ENCODE measurements around the gene CDC14A.
A peak's percentile ranks its signal among the peaks of the same experiment; 100 is the strongest.

CDC14A gene

GRCh38 chr1:100348549-100349144, 3.7 kb upstream of the CDC14A start:
- Histone ChIP-seq H3K9me3 (ENCODE audit: control insufficient read depth, insufficient read depth, low read length) (no peaks in the 10 kb centered on the region), H3F3A (ENCODE audit: control insufficient read depth, insufficient read depth) (peaks cover 12% of the 10 kb centered on the region), H3K9me2 (replicated peaks; ENCODE audit: control insufficient read depth, low read length) (no peaks in the 10 kb centered on the region), H3K4me2 (ENCODE audit: low read length) (no peak overlapping the region), H3K4me1 (ENCODE audit: control insufficient read depth, low read length) (peaks cover 12% of the 10 kb centered on the region), H3K27me3 (ENCODE audit: control insufficient read depth, low read length) (no peaks in the 10 kb centered on the region; the same call in 1 of the 2 replicates), H3K36me3 (ENCODE audit: control insufficient read depth, low read length) (no peaks in the 10 kb centered on the region; the same call in 1 of the 2 replicates), H3K79me2 (ENCODE audit: control insufficient read depth, low read length) (no peaks in the 10 kb centered on the region), H4K20me1 (ENCODE audit: control insufficient read depth, insufficient read depth, low read depth, low read length) (no peaks in the 10 kb centered on the region), H3K27ac (ENCODE audit: low read depth, low read length) (no peak overlapping the region), H3K4me3 (ENCODE audit: low read length) (no peak overlapping the region)
- TF ChIP-seq, protein P1, sequence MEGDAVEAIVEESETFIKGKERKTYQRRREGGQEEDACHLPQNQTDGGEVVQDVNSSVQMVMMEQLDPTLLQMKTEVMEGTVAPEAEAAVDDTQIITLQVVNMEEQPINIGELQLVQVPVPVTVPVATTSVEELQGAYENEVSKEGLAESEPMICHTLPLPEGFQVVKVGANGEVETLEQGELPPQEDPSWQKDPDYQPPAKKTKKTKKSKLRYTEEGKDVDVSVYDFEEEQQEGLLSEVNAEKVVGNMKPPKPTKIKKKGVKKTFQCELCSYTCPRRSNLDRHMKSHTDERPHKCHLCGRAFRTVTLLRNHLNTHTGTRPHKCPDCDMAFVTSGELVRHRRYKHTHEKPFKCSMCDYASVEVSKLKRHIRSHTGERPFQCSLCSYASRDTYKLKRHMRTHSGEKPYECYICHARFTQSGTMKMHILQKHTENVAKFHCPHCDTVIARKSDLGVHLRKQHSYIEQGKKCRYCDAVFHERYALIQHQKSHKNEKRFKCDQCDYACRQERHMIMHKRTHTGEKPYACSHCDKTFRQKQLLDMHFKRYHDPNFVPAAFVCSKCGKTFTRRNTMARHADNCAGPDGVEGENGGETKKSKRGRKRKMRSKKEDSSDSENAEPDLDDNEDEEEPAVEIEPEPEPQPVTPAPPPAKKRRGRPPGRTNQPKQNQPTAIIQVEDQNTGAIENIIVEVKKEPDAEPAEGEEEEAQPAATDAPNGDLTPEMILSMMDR (IDR thresholded peaks at IDR 0.05; ENCODE audit: low read depth, low read length, poor library complexity, severe bottlenecking), result no peak
- no peak for TF ChIP-seq EZH2phosphoT487 (IDR thresholded peaks at IDR 0.05; ENCODE audit: borderline replicate concordance, low read length)

DNA sequence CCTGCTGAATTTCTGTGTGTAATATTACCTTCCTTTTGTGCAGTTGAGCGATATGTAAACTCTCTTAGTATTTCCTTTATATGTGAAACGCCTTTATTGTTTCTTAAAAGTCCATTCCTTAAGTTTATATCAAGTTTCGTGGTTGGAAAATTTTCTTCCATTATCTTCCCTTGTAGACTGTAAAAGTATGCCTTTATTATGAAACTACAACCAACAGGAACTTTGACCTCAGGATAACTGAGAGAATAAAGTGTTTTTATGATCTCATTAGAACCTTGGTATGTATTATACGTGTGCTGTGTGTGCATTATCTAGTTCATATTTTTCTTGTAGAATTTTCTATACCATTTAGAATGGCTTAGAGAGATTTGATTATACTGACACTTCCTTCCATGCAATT, 3.1 kb upstream of the CDC14A start:
- Histone ChIP-seq H3K27ac (ENCODE audit: low read depth, low read length) (no peak overlapping the region), H3K27me3 (ENCODE audit: control insufficient read depth, low read length) (no peaks in the 10 kb centered on the region; the same call in 1 of the 2 replicates), H3K9me3 (ENCODE audit: control insufficient read depth, insufficient read depth, low read length) (no peaks in the 10 kb centered on the region), H3K4me2 (ENCODE audit: low read length) (no peak overlapping the region), H3K9me2 (replicated peaks; ENCODE audit: control insufficient read depth, low read length) (no peaks in the 10 kb centered on the region), H3F3A (ENCODE audit: control insufficient read depth, insufficient read depth) (peaks cover 17% of the 10 kb centered on the region), H3K4me1 (ENCODE audit: control insufficient read depth, low read length) (peaks cover 18% of the 10 kb centered on the region), H3K36me3 (ENCODE audit: control insufficient read depth, low read length) (no peaks in the 10 kb centered on the region; the same call in 1 of the 2 replicates), H4K20me1 (ENCODE audit: control insufficient read depth, insufficient read depth, low read depth, low read length) (no peaks in the 10 kb centered on the region), H3K79me2 (ENCODE audit: control insufficient read depth, low read length) (no peaks in the 10 kb centered on the region), H3K4me3 (ENCODE audit: low read length) (no peak overlapping the region)
- no peak for TF ChIP-seq EZH2phosphoT487 (IDR thresholded peaks at IDR 0.05; ENCODE audit: borderline replicate concordance, low read length)
- TF ChIP-seq, protein P1 (IDR thresholded peaks at IDR 0.05; ENCODE audit: low read depth, low read length, poor library complexity, severe bottlenecking), result no peak

GRCh38 chr1:100350787-100351094, 1.6 kb upstream of the CDC14A start:
- H3K79me2 ChIP-seq (ENCODE audit: control insufficient read depth, low read length), result no peaks in the 10 kb centered on the region
- H3K36me3 ChIP-seq (ENCODE audit: control insufficient read depth, low read length), result no peaks in the 10 kb centered on the region; the same call in 1 of the 2 replicates
- H3K9me2 ChIP-seq (replicated peaks; ENCODE audit: control insufficient read depth, low read length), result no peaks in the 10 kb centered on the region
- H3K4me1 ChIP-seq (ENCODE audit: control insufficient read depth, low read length), result peaks cover 26% of the 10 kb centered on the region
- peak overlapping the region; percentile 90 for H3K4me3 ChIP-seq (ENCODE audit: low read length)
- no peaks in the 10 kb centered on the region for H3K9me3 ChIP-seq (ENCODE audit: control insufficient read depth, insufficient read depth, low read length)
- peak overlapping the region; percentile 70 for H3K4me2 ChIP-seq (ENCODE audit: low read length)
- peak overlapping the region; percentile 87 for H3K27ac ChIP-seq (ENCODE audit: low read depth, low read length)
- H3K27me3 ChIP-seq (ENCODE audit: control insufficient read depth, low read length), result no peaks in the 10 kb centered on the region; the same call in 1 of the 2 replicates
- H3F3A ChIP-seq (ENCODE audit: control insufficient read depth, insufficient read depth), result peaks cover 22% of the 10 kb centered on the region
- no peaks in the 10 kb centered on the region for H4K20me1 ChIP-seq (ENCODE audit: control insufficient read depth, insufficient read depth, low read depth, low read length)
- TF ChIP-seq EZH2phosphoT487 (IDR thresholded peaks at IDR 0.05; ENCODE audit: borderline replicate concordance, low read length), result no peak
- TF ChIP-seq, protein P1 (IDR thresholded peaks at IDR 0.05; ENCODE audit: low read depth, low read length, poor library complexity, severe bottlenecking), result no peak

All from DOHH2 (cell line).